GM21529 (cell line): ENCODE measurements around the gene PSME3.

Source experiments
- ATAC-seq: cut with Tn5 transposase; IDR thresholded peaks from one replicate; pipeline ENCODE4 v1.9.1; 2021; ENCODE audit not compliant: unreplicated experiment

Gene PSME3, protein sequence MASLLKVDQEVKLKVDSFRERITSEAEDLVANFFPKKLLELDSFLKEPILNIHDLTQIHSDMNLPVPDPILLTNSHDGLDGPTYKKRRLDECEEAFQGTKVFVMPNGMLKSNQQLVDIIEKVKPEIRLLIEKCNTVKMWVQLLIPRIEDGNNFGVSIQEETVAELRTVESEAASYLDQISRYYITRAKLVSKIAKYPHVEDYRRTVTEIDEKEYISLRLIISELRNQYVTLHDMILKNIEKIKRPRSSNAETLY

DNA sequence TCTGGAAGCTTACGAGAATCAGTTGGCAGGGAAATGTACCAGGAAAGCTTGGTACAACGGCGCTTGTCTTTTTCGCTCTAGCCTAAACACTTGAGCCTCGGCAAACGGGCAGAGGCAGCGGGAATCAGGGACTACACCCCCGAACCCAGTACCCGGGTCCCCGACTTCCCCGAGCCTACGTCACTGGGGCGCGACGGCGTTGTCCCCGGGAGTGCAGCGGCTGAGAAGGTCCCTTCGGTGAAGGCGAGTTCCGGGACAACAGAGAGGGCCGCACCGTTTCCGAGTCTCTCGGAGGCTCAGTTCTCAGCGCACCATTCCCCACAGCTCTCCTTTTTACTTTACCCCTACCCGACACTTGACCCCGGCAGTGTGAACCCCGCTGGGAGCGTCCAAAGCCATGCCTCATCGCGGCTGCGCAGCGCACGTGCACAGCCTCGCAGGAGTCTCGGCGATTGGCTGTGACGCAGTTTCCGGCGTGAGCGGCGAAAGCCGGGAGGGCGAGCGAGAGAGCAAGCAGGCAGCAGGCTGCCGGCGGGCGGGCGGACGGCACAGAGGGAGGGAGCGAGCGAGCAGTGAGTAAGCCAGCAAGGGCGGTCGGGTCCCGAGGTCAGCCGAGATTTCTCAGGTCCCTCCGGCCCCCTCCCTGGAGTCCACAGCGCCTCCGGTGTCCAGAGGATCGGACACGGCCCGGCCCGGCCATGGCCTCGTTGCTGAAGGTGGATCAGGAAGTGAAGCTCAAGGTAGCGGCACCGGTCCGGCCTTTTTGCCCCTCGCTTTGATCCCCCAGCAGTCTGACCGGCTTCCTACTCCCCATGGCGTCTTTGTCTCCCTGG lies at the start of gene PSME3:
Gene PSME3 (plus strand): TSS at position 464 of the 833 bp plus-strand sequence. CDS start 235 bp downstream, at position 699.
- peak; percentile 76 for ATAC-seq

DNA sequence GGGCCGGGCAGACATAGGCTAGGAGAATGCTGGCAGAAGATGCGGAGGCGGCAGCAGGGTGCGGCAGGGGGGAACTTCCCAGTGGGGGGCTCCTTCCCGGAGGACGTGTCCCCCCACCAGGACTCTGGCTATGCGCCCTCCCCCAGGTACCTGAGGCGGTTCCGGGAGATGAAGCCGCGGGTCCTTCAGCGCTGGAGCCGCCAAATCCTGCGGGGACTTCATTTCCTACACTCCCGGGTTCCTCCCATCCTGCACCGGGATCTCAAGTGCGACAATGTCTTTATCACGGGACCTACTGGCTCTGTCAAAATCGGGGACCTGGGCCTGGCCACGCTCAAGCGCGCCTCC lies 49.4 kb upstream of the PSME3 start:
- ATAC-seq, result no peak

DNA sequence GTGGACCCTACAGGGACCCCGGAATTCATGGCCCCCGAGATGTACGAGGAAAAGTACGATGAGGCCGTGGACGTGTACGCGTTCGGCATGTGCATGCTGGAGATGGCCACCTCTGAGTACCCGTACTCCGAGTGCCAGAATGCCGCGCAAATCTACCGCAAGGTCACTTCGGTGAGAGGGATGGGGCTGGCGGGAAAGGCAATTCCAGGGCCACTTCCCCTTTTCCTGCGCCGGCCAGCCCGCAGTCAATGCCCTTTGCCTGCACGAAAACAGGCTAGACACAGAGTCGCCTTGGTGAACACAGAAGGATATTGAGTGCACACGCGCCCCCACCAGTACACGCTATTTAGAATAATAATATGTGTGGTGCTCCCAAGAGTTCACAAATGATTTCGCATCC lies 48.8 kb upstream of the PSME3 start:
- ATAC-seq, result no peak

DNA sequence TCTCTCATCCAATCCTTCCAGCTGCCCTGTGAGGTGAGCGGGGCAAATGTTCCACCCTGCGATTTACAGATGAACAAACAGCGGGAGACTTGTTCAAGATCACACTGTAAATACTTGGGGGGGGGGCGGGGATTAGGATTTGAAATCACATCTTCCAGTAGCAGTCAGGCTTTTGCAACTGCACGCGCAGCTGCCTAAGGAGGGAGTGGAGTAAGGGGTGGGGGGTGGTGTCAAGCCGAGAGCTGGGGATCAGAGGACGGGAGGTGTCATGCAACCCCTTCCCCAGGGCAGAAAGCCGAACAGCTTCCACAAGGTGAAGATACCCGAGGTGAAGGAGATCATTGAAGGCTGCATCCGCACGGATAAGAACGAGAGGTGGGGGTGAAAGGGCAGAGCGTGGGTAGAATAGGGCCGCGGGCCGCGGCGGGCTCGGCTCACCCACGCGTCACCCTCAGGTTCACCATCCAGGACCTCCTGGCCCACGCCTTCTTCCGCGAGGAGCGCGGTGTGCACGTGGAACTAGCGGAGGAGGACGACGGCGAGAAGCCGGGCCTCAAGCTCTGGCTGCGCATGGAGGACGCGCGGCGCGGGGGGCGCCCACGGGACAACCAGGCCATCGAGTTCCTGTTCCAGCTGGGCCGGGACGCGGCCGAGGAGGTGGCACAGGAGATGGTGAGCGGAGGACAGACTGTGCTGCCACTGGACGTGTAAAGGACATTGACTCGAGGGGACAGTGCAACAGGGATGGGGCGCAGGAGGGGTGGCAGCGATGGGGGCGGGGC lies 48.2 kb upstream of the PSME3 start:
- no peak for ATAC-seq

DNA sequence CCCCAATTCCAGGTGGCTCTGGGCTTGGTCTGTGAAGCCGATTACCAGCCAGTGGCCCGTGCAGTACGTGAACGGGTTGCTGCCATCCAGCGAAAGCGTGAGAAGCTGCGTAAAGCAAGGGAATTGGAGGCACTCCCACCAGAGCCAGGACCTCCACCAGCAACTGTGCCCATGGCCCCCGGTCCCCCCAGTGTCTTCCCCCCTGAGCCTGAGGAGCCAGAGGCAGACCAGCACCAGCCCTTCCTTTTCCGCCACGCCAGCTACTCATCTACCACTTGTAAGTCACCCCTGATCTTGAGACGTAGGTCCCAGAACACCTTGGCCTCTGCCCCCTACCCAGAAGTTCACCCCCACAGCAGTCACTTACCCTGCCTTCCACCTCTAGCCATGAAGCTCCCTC lies 45.9 kb upstream of the PSME3 start:
- ATAC-seq, result no peak

DNA sequence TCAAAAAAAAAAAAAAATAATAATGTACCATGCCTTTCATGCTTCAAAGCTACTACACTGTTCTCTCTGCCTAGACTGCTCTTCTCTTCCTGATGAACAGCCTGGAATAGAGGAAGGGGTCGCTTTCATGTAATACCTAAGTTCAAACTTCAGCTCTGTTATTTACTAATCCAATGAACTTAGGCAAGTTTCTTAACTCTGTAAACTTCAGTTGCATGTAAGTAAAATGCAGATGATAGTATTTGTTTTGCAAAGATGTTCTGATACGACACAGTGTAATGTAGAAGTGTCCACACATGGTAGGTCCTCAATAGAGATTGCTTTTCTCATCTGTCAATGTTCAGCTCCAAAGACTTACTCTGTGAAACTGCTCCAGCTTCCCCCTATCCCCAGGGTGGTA lies 41.2 kb upstream of the PSME3 start:
- no peak for ATAC-seq

DNA sequence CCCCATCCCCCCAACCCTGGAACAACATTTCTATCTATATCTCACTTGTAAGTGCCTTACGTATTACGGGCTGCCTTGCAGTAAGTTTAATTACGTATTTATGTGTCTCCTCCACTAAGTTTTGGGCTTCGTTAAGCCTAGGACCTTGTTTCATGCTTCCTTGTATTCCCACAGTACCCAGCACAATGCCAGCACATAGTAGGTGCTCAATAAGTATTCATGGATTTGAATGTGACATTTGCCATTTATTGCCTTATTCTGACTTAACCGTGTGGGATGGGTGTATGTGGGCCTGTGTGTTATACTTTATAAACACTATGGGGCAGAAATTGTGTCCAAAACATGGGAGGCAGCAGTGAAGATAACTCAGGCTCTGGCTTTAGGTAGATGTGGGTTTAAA lies 40.7 kb upstream of the PSME3 start:
- no peak for ATAC-seq

DNA sequence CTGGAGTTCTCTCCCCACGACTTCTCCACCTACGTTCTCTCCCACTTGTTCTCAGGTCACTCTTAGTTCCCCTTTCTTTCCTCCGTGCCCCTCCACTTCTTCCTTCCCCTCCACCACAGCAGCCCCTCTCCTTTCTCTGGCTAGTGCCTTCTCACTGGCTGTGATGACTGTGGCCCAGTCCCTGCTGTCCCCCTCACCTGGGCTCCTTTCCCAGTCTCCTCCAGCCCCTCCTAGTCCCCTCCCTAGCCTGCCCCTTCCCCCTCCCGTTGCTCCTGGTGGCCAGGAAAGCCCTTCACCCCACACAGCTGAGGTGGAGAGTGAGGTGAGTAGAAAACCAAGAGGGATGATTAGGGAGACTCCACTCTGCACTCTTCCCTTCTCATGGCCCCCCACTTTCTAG lies 38.1 kb upstream of the PSME3 start:
- ATAC-seq, result no peak

DNA sequence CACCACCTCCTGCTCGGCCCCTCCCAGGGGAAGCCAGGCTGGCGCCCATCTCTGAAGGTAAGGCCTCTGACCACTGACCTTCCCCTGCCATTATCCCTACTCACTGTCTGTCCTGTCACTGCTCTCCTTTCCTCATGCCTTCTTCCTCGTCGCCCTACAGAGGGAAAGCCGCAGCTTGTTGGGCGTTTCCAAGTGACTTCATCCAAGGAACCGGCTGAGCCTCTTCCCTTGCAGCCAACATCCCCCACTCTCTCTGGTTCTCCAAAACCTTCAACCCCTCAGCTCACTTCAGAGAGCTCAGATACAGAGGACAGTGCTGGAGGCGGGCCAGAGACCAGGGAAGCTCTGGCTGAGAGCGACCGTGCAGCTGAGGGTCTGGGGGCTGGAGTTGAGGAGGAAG lies 37.7 kb upstream of the PSME3 start:
- ATAC-seq, result no peak

DNA sequence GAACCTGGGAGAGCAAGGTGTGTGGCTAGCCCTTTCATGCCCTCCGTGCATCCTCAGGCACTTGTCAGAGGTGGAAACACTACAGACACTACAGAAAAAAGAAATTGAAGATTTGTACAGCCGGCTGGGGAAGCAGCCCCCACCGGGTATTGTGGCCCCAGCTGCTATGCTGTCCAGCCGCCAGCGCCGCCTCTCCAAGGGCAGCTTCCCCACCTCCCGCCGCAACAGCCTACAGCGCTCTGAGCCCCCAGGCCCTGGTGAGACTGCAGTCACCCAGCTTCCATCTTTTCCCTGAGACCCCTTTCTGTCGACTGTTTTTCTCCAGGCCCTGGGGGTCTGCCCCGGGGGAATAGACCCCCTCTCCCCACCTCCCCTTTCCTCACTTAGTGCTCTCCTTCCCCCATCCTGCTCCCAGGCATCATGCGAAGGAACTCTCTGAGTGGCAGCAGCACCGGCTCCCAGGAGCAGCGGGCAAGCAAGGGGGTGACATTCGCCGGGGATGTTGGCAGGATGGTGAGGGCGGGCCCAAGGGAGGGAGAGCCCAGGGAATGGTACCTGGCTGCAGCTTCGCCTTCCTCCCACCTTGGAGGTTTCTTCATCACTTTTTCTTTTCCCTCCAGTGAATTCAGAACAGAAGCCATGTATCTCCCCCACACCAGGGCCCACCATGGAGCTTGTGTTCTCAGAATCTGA lies 37.0 kb upstream of the PSME3 start:
- no peak for ATAC-seq

DNA sequence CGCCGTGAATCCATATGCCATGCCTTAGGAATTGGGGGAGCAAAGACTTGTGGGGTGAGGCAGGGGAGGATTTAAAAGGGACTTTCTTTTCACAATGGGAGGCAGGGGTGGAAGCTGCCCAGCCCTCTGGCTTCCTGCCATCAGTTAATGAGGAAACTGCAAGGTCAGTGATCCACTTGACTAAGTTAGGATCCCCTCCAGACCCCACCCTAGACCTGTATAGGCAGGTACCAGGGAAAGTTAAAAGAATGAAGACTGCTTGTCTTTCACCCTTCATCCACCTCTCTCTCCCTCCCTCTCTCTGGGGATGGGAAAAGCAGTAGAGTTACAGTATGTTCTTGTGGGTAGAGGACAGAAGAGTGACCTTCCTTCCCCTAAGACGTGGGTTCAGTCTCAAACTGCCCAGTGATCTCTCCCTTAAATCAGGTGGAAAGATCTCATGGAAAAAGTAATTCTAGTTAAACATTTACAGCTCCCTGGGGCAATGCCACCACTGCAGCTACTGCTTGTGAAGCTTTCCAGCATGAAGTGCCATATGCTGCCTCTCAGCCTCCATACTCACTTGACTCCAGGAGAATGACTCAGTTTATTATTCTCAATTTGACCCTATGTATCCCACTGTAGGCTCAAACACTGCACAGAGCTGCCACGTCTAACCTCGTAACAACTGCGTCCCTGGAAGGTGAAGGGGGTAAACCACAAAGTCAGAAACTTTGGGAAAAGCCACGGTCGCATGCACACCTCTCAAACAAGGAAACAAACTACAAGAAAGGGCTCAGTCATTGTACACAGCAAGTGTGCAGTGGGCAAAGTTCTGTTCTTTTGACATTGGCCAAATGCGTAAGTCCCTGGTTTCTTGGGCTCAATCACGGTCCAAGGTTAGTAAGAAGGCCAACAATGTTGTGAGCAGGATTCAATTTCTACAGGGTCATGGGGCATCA lies 35.9 kb upstream of the PSME3 start:
- ATAC-seq, result no peak

DNA sequence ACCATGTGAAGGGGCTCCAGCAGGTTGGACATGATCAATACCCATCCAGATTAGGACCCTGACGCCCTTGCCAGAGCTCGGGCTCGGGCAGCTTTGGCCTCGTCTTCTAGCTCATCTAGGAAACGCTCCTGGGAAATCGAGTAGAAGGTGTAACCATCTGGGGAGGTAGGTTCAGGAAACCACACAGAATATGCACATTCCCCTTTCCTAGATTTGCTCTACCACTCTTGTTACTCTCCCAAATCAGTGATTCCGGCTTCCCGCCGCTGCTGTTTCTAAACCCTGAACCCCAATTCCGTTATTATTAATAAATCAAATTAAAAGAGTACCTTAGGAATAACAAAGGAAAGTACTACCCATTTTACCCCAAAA lies 35.2 kb upstream of the PSME3 start:
- ATAC-seq, result no peak

DNA sequence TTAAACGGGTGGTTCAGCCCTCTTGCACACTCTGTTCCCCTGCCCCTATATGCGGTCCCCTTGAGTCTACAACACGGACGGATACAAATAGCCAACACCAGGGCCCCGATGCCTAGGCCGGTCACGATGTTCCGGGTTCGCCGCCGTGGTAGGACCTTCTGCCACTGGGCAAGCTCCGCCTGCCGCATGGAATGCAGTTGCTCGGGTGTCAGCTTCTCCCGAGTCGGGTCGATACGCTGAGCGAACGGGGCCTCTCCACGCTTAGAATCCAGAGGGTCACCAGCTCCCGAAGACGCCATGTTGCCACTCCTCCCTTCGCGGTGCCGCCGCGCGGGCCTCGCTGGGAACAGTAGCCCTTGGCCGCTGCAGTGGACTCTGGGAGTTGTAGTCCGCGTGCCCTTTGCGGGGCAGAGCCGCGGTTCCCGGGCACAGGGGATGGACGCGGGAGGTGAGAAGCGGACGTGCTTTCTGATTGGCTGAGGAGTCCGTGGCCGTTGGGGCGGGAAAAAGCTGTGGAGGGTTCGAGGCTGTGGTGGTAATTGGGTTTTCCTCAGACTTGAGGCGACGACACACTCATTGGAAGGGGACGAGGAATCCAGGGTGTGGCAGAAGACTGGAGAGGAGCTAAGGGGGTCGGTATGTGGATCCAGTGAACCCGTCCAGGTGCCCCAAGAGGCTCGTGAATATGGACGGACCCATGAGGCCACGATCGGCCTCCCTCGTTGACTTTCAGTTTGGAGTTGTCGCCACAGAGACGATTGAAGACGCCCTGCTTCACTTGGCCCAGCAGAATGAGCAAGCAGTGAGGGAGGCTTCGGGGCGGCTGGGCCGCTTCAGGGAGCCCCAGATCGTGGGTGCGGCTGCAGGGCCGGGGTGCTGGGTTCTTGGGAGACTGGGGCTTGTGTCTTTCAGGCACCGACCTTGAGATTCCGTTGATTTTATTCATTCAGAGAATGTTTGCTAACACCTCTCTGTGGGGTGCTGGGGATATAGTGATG lies 34.5 kb upstream of the PSME3 start, which contains the start of the genes CNTD1 and COA3:
Gene CNTD1 (plus strand): TSS at position 479 of the 998 bp plus-strand sequence. CDS start 207 bp downstream, at position 686.
Gene COA3 (minus strand): TSS at position 322 of the 998 bp plus-strand sequence. CDS start 23 bp downstream, at position 299.
- peak; percentile 61 for ATAC-seq

DNA sequence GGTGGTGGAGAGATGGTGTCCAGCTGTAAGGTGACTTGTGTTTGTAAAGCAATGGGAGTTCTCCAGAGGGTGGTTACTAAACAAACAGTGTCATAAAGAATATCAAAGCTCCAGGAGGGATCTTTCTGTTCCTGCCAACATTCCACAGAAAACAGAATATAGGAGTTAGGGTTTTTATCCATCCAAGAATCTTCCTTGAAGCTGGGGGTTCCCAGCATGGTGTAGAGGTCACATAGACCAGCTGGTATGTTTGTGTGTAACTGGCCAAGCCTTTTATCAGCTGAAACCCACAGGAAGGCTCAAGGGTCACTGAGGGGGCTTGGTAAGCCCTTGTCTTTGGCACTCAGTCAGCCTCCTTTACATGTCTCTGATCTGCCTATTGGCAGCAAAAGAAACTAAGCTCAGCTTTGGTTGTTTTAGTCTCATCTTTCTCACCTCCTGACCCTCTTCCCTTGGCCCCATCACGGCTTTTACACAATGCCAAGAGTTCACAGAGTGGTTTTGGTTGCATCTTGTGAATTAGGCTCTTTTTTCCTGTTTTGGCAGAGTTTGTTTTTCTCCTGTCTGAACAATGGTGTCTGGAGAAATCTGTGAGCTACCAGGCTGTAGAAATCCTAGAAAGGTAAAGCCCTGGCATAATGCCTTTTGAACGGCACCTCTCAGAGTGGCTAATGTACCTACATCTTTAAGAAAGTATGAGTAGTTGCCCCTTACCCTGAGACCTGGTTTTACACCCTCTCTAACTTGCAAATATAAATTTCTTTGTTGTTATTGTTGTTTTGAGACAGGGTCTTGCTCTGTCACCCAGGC lies 29.9 kb upstream of the PSME3 start:
- ATAC-seq, result no peak

DNA sequence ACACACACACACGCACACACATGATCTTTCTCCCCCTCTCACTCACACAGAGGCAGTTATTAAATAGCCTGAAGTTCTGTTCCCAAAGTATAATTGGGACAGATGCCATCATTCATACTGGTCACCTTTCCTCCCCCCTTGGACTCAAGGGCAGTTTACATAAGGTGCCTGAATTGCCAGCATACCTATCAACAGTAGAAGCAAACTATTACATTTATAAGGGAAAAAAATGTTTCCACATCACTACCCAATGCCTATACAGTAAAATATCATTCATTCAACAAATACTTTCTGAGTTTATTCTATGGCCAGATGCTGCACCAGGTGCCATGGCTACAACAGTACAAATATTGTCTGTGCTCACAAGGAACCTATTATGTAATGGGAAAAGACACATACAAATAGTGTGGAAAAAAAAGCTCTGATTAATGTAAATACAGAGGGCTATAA lies 28.3 kb upstream of the PSME3 start:
- no peak for ATAC-seq

DNA sequence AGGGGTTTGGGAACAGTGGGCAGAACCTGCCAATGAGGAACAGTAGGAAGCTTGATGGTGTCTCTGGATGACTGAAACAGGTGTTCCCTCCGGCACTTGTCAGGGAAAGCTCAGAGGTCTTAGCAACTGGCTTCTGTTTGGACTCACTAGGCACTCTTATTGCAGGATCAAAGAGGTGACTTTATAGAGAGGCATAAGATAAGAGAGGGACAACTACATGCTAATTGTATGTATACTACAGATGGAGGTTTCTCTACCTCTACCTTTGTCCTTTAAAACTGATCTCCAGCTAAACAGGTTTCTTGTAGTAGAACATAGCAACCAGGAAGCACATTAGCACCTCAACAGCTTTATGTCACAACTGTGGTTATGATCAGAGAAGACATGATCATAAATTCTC lies 26.9 kb upstream of the PSME3 start:
- ATAC-seq, result no peak

DNA sequence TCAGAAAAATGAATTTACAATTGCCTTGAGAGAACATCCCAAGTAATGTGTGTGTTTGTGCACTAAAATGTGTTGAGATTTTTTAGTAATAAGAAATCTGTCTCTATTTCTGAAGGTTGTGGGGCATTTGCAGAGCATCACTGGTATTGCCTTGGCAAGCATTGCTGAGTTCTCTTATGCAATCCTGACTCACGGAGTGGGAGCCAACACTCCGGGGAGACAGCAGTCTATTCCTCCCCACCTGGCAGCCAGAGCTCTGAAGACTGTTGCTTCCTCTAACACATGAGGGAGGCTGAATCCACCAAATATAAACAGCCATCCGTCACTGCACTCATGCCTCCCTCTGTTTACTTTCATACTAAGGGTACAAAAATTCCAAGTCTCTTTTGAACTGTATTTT lies 23.9 kb upstream of the PSME3 start:
- no peak for ATAC-seq
